ENCODE data around the gene VAMP3.
"Not testable (repeated sequence)": the region's sequence is repeated elsewhere in the genome, so short reads cannot be mapped to it uniquely, and the experiment has no call there.

The VAMP3 gene

GRCh38 chr1:7784492-7785071, 13.5 kb downstream of the VAMP3 start:
- H2AFZ ChIP-seq (ENCODE audit: low read length), result no peak overlapping the region
- H3K9me2 ChIP-seq (replicated peaks; ENCODE audit: low read depth, low read length), result no peaks in the 10 kb centered on the region
- H3K79me2 ChIP-seq (ENCODE audit: insufficient read depth, low read length), result no peaks in the 10 kb centered on the region
- no peaks in the 10 kb centered on the region for H3F3A ChIP-seq (ENCODE audit: low read depth)
- no peak overlapping the region for H3K4me3 ChIP-seq (ENCODE audit: low read length, poor library complexity, severe bottlenecking)
- H3K9me3 ChIP-seq (ENCODE audit: insufficient read depth, low read depth, low read length), result no peaks in the 10 kb centered on the region
- no peaks in the 10 kb centered on the region for H3K27me3 ChIP-seq (ENCODE audit: insufficient read depth, low read length, poor library complexity, severe bottlenecking)
- no peaks in the 10 kb centered on the region for H3K4me1 ChIP-seq (ENCODE audit: insufficient read depth, low read length, poor library complexity, severe bottlenecking)
- H3K9ac ChIP-seq (ENCODE audit: low read depth, low read length, poor library complexity, severe bottlenecking), result no peak overlapping the region
- peaks cover 15% of the 10 kb centered on the region; the same call in 1 of the 2 replicates for H3K36me3 ChIP-seq (ENCODE audit: insufficient read depth, low read length)
- H4K20me1 ChIP-seq (ENCODE audit: insufficient read depth, low read length, poor library complexity, severe bottlenecking), result no peaks in the 10 kb centered on the region
- TF ChIP-seq EZH2phosphoT487 (IDR thresholded peaks at IDR 0.05; ENCODE audit: borderline replicate concordance), result no peak
- no peak overlapping the region for H3K4me2 ChIP-seq (ENCODE audit: low read depth, low read length, poor library complexity, severe bottlenecking)

- TF ChIP-seq, protein P1, sequence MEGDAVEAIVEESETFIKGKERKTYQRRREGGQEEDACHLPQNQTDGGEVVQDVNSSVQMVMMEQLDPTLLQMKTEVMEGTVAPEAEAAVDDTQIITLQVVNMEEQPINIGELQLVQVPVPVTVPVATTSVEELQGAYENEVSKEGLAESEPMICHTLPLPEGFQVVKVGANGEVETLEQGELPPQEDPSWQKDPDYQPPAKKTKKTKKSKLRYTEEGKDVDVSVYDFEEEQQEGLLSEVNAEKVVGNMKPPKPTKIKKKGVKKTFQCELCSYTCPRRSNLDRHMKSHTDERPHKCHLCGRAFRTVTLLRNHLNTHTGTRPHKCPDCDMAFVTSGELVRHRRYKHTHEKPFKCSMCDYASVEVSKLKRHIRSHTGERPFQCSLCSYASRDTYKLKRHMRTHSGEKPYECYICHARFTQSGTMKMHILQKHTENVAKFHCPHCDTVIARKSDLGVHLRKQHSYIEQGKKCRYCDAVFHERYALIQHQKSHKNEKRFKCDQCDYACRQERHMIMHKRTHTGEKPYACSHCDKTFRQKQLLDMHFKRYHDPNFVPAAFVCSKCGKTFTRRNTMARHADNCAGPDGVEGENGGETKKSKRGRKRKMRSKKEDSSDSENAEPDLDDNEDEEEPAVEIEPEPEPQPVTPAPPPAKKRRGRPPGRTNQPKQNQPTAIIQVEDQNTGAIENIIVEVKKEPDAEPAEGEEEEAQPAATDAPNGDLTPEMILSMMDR (conservative IDR thresholded peaks at IDR 0.05; ENCODE audit: low read length), result no peak
- TF ChIP-seq EZH2phosphoT487 (IDR thresholded peaks at IDR 0.05; ENCODE audit: borderline replicate concordance), result no peak
- no peak overlapping the region for H3K9ac ChIP-seq (ENCODE audit: low read depth, low read length, poor library complexity, severe bottlenecking)
- peaks cover 10% of the 10 kb centered on the region; the same call in 1 of the 2 replicates for H3K36me3 ChIP-seq (ENCODE audit: insufficient read depth, low read length)
- no peaks in the 10 kb centered on the region for H3K27me3 ChIP-seq (ENCODE audit: insufficient read depth, low read length, poor library complexity, severe bottlenecking)
- H3K9me3 ChIP-seq (ENCODE audit: insufficient read depth, low read depth, low read length), result no peaks in the 10 kb centered on the region
- H2AFZ ChIP-seq (ENCODE audit: low read length), result no peak overlapping the region
- H3K4me3 ChIP-seq (ENCODE audit: low read length, poor library complexity, severe bottlenecking), result no peak overlapping the region
- H4K20me1 ChIP-seq (ENCODE audit: insufficient read depth, low read length, poor library complexity, severe bottlenecking), result no peaks in the 10 kb centered on the region
- H3K4me1 ChIP-seq (ENCODE audit: insufficient read depth, low read length, poor library complexity, severe bottlenecking), result no peaks in the 10 kb centered on the region
- no peak overlapping the region for H3K4me2 ChIP-seq (ENCODE audit: low read depth, low read length, poor library complexity, severe bottlenecking)
- no peaks in the 10 kb centered on the region for H3F3A ChIP-seq (ENCODE audit: low read depth)
- no peaks in the 10 kb centered on the region for H3K9me2 ChIP-seq (replicated peaks; ENCODE audit: low read depth, low read length)
- H3K79me2 ChIP-seq (ENCODE audit: insufficient read depth, low read length), result no peaks in the 10 kb centered on the region
Measured at GRCh38 chr1:7785108-7785507, 14.0 kb downstream of the VAMP3 start.

DNA sequence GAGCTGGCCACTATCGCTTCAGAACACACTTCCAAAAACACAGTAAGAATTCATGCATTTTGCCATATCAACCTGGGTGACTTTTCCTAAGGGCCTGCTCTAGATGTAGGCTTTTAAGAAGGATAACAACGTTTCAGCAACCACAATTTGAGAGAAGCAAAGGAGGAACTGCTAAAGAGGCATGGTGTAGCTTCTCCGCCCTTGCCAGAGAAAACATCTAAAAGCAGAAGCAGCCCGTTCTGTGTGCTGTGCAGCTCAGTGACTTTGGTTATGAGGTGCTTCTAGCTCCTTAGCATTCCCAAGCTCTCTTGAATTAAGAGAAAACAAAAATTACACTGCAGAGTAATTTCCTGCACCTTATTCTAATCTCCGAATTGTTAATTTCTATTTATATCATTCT, 15.7 kb downstream of the VAMP3 start:
- TF ChIP-seq EZH2phosphoT487 (IDR thresholded peaks at IDR 0.05; ENCODE audit: borderline replicate concordance), result no peak
- TF ChIP-seq, protein P1 (conservative IDR thresholded peaks at IDR 0.05; ENCODE audit: low read length), result no peak
- no peaks in the 10 kb centered on the region for H4K20me1 ChIP-seq (ENCODE audit: insufficient read depth, low read length, poor library complexity, severe bottlenecking)
- H3K27me3 ChIP-seq (ENCODE audit: insufficient read depth, low read length, poor library complexity, severe bottlenecking), result no peaks in the 10 kb centered on the region
- H3K79me2 ChIP-seq (ENCODE audit: insufficient read depth, low read length), result no peaks in the 10 kb centered on the region
- H2AFZ ChIP-seq (ENCODE audit: low read length), result no peak overlapping the region
- no peaks in the 10 kb centered on the region for H3F3A ChIP-seq (ENCODE audit: low read depth)
- no peaks in the 10 kb centered on the region for H3K36me3 ChIP-seq (ENCODE audit: insufficient read depth, low read length)
- no peaks in the 10 kb centered on the region for H3K9me2 ChIP-seq (replicated peaks; ENCODE audit: low read depth, low read length)
- no peak overlapping the region for H3K9ac ChIP-seq (ENCODE audit: low read depth, low read length, poor library complexity, severe bottlenecking)
- no peaks in the 10 kb centered on the region for H3K4me1 ChIP-seq (ENCODE audit: insufficient read depth, low read length, poor library complexity, severe bottlenecking)
- no peak overlapping the region for H3K4me3 ChIP-seq (ENCODE audit: low read length, poor library complexity, severe bottlenecking)
- H3K4me2 ChIP-seq (ENCODE audit: low read depth, low read length, poor library complexity, severe bottlenecking), result no peak overlapping the region
- H3K9me3 ChIP-seq (ENCODE audit: insufficient read depth, low read depth, low read length), result peaks cover 12% of the 10 kb centered on the region; the same call in 1 of the 2 replicates

DNA sequence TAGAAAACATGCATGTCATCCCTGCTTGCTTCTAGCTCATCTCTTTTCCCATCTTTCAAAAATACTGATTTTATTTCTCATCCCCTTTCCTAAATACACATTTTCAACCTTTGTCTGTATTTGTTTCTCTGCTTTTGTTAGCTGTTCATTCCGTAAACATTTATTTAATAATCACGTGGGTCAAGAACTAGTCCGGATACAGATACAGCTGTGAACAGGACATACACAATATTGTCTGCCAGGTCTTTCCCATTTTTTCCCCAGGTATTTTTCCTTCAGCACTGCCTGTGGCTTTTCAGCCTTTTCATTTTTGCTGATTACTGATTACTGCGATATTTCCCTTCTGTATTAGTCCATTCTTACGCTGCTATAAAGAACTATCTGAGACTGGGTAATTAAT, 18.7 kb downstream of the VAMP3 start:
- TF ChIP-seq, protein P1 (conservative IDR thresholded peaks at IDR 0.05; ENCODE audit: low read length), result no peak
- no peak for TF ChIP-seq EZH2phosphoT487 (IDR thresholded peaks at IDR 0.05; ENCODE audit: borderline replicate concordance)
- H2AFZ ChIP-seq (ENCODE audit: low read length), result no peak overlapping the region
- no peaks in the 10 kb centered on the region for H3K4me1 ChIP-seq (ENCODE audit: insufficient read depth, low read length, poor library complexity, severe bottlenecking)
- no peak overlapping the region for H3K4me2 ChIP-seq (ENCODE audit: low read depth, low read length, poor library complexity, severe bottlenecking)
- H3K9ac ChIP-seq (ENCODE audit: low read depth, low read length, poor library complexity, severe bottlenecking), result no peak overlapping the region
- H3K36me3 ChIP-seq (ENCODE audit: insufficient read depth, low read length), result no peaks in the 10 kb centered on the region
- no peaks in the 10 kb centered on the region for H3K9me2 ChIP-seq (replicated peaks; ENCODE audit: low read depth, low read length)
- no peaks in the 10 kb centered on the region for H3K27me3 ChIP-seq (ENCODE audit: insufficient read depth, low read length, poor library complexity, severe bottlenecking)
- H3F3A ChIP-seq (ENCODE audit: low read depth), result no peaks in the 10 kb centered on the region
- H3K4me3 ChIP-seq (ENCODE audit: low read length, poor library complexity, severe bottlenecking), result no peak overlapping the region
- peaks cover 12% of the 10 kb centered on the region; the same call in 1 of the 2 replicates for H3K9me3 ChIP-seq (ENCODE audit: insufficient read depth, low read depth, low read length)
- no peaks in the 10 kb centered on the region for H4K20me1 ChIP-seq (ENCODE audit: insufficient read depth, low read length, poor library complexity, severe bottlenecking)
- no peaks in the 10 kb centered on the region for H3K79me2 ChIP-seq (ENCODE audit: insufficient read depth, low read length)

GRCh38 chr1:7791027-7791426, 19.9 kb downstream of the VAMP3 start:
- not testable (repeated sequence) for H3K9me2 ChIP-seq (replicated peaks; ENCODE audit: low read depth, low read length); H3K4me1 ChIP-seq (ENCODE audit: insufficient read depth, low read length, poor library complexity, severe bottlenecking); H3K27me3 ChIP-seq (ENCODE audit: insufficient read depth, low read length, poor library complexity, severe bottlenecking); H3K9ac ChIP-seq (ENCODE audit: low read depth, low read length, poor library complexity, severe bottlenecking); H3K4me3 ChIP-seq (ENCODE audit: low read length, poor library complexity, severe bottlenecking); H3F3A ChIP-seq (ENCODE audit: low read depth); H2AFZ ChIP-seq (ENCODE audit: low read length); H3K4me2 ChIP-seq (ENCODE audit: low read depth, low read length, poor library complexity, severe bottlenecking); H4K20me1 ChIP-seq (ENCODE audit: insufficient read depth, low read length, poor library complexity, severe bottlenecking); H3K79me2 ChIP-seq (ENCODE audit: insufficient read depth, low read length); H3K36me3 ChIP-seq (ENCODE audit: insufficient read depth, low read length)
- peaks cover 12% of the 10 kb centered on the region; the same call in 1 of the 2 replicates for H3K9me3 ChIP-seq (ENCODE audit: insufficient read depth, low read depth, low read length)
